Thoracic aorta (tissue), 2 donors: ENCODE data around the gene PRTN3. TPM values are rescaled to one million over a fixed set of nuclear protein-coding genes. Genes with fewer than 3 reads are reported as not detected.

ENCODE experiments used
- ATAC-seq: fragments of 150-250 bp; one replicate; pipeline ENCODE4 v1.8.0; 2017; ENCODE audit warnings: low read depth; ENCODE audit not compliant: insufficient number of reproducible peaks, low FRiP score
- DNase-seq: peaks from one replicate; pipeline ENCODE4 v3.0.0-alpha.2; 2020; ENCODE audit warnings: low spot score
- H3K27ac ChIP-seq, 2 donors: fragments of 200-600 bp; sonication (generic); 1 replicate in 1 of 2; 2 replicates in 1 of 2; pipeline ENCODE4 v1.5.1; 2016; ENCODE audit warnings: mild to moderate bottlenecking in 2 of 2, moderate library complexity in 2 of 2
- H3K27me3 ChIP-seq: fragments of 200-600 bp; sonication (generic); replicated peaks from 2 replicates; pipeline ENCODE4 v1.6.0; 2016; ENCODE audit warnings: mild to moderate bottlenecking; ENCODE audit not compliant: insufficient read depth
- H3K36me3 ChIP-seq: fragments of 200-600 bp; sonication (generic); one replicate; pipeline ENCODE4 v1.5.1; 2016
- H3K4me1 ChIP-seq, 2 donors: fragments of 200-600 bp; sonication (generic); 1 replicate in 1 of 2; 2 replicates in 1 of 2; pipeline versions ENCODE4 v1.5.1 to v1.6.0; 2016; ENCODE audit warnings: low read depth in 2 of 2, mild to moderate bottlenecking in 1 of 2; ENCODE audit not compliant: control insufficient read depth in 1 of 2
- H3K4me3 ChIP-seq: fragments of 200-600 bp; sonication (generic); 2 replicates; pipeline ENCODE4 v1.5.1; 2016; ENCODE audit warnings: mild to moderate bottlenecking
- H3K9me3 ChIP-seq: fragments of 200-600 bp; sonication (generic); 2 replicates; pipeline ENCODE4 v1.5.1; 2016
- CTCF ChIP-seq: fragments of 200-600 bp; sonication (generic); IDR thresholded peaks from one replicate; pipeline ENCODE4 v1.5.1; 2019; ENCODE audit warnings: antibody characterized with exemption
- total RNA-seq, 2 donors: library from RNA; depleted of rRNA; stranded (reverse); fragments of >200 nt; gene quantifications; one replicate each; pipeline versions ENCODE4 v1.1.0 to v1.2.3, GENCODE V29; 2016

The PRTN3 gene
- total RNA-seq, 2 donors from 2014 or later: not detected

DNA sequence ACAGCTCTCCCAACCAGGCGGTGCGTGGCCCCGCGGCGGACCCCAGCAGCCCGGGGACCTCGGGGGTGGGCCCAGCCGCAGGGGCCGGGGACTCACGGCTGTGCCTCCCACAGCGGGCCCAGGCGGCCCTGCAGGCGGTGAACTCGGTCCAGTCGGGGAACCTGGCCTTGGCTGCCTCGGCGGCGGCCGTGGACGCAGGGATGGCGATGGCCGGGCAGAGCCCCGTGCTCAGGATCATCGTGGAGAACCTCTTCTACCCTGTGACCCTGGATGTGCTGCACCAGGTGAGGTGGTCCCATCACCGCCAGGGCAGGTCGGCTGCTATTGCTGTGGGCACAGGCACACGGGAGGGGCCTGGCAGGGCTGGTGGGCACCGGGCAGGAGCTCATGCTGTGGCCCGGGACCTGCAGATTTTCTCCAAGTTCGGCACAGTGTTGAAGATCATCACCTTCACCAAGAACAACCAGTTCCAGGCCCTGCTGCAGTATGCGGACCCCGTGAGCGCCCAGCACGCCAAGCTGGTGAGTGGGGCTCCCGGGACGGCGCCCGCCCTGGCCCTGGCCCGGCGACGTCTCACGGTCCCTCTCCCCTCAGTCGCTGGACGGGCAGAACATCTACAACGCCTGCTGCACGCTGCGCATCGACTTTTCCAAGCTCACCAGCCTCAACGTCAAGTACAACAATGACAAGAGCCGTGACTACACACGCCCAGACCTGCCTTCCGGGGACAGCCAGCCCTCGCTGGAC lies 36.2 kb upstream of the PRTN3 start:
- no peak for TF ChIP-seq CTCF
- Histone ChIP-seq H3K4me1 (peaks cover 28 to 38% of the 10 kb centered on the region in 2 donors), H3K9me3 (no peaks in the 10 kb centered on the region), H3K4me3 (no peak overlapping the region), H3K27ac (no peak overlapping the region), H3K36me3 (peaks cover 61% of the 10 kb centered on the region), H3K27me3 (no peaks in the 10 kb centered on the region)
- ATAC-seq: no peak
- DNase-seq: no peak

GRCh38 chr19:805166-805551 lies 35.6 kb upstream of the PRTN3 start:
- DNase-seq (no peak), ATAC-seq (no peak)
- Histone ChIP-seq H3K27ac (no peak overlapping the region), H3K36me3 (peaks cover 66% of the 10 kb centered on the region), H3K4me1 (peaks cover 23 to 32% of the 10 kb centered on the region in 2 donors), H3K9me3 (no peaks in the 10 kb centered on the region), H3K4me3 (no peak overlapping the region), H3K27me3 (no peaks in the 10 kb centered on the region)
- TF ChIP-seq CTCF: peak; percentile 29

GRCh38 chr19:805600-806550 lies 34.9 kb upstream of the PRTN3 start:
- H3K4me3 ChIP-seq: no peak overlapping the region
- H3K27me3 ChIP-seq: no peaks in the 10 kb centered on the region
- peaks cover 15 to 25% of the 10 kb centered on the region in 2 donors for H3K4me1 ChIP-seq
- no peaks in the 10 kb centered on the region for H3K9me3 ChIP-seq
- no peak for ATAC-seq
- peaks cover 74% of the 10 kb centered on the region for H3K36me3 ChIP-seq
- no peak for TF ChIP-seq CTCF
- DNase-seq: no peak
- no peak overlapping the region for H3K27ac ChIP-seq

DNA sequence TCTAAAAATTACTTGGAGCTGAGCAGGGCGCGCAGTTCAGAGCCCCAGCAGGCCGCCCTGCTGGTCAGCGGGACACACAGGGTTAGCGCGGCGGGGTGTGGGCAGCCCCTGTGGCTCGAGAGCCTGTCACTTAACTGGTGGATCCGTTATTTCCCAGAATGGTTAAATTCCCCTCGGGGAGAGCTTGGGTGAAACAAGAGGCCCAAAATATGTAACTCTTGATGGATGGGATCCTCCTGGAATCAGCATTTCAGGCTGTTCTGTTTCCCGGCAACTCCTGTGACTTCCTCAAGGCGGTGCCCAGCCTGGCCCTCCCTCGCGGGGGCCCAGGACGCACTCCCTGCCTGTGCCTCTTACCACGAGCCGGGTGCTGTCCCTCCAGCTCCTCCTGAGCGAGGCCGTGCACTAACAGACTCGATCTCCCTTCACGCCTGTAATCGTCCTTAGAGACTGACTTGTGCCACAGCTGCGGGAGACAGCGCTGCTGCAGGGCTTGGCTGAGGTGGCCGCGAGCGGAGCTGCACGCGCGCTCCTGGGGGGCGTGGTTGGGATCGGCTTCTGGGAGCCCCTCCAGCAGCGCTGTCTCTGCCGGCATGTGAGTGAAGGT lies 33.9 kb upstream of the PRTN3 start:
- Histone ChIP-seq H3K27me3 (no peaks in the 10 kb centered on the region), H3K9me3 (no peaks in the 10 kb centered on the region), H3K4me1 (peaks cover 6 to 15% of the 10 kb centered on the region in 2 donors), H3K36me3 (peaks cover 84% of the 10 kb centered on the region), H3K4me3 (no peak overlapping the region), H3K27ac (no peak overlapping the region)
- ATAC-seq (no peak), DNase-seq (no peak)
- TF ChIP-seq CTCF: no peak
